HepG2 (cell line): ENCODE results near the gene DGUOK. TPM values are rescaled to one million over a fixed set of nuclear protein-coding genes. Genes with fewer than 3 reads are reported as not detected.

ENCODE experiments used
- FIP1L1 ChIP-seq: fragments of 200-400 bp; formaldehyde crosslinking; IDR thresholded peaks from 2 replicates; pipeline ENCODE4 v1.6.1; 2018; ENCODE audit warnings: low read depth, mild to moderate bottlenecking, low read length, moderate library complexity, borderline replicate concordance; ENCODE audit not compliant: insufficient read depth
- FOXO4 ChIP-seq: sonication (generic); formaldehyde crosslinking; conservative IDR thresholded peaks from 2 replicates; pipeline ENCODE4 v1.8.1; 2023; ENCODE audit warnings: missing genetic modification reagents
- GABPA ChIP-seq, 2 experiments: IDR thresholded peaks; 2 replicates each; pipeline ENCODE4 v1.6.1; 2011 to 2016; ENCODE audit warnings: low read depth in 2 of 2, low read length in 1 of 2, missing biosample characterization in 1 of 2, missing genetic modification characterization in 1 of 2
- HES4 ChIP-seq: sonication (generic); formaldehyde crosslinking; IDR thresholded peaks from 2 replicates; pipeline ENCODE4 v1.9.0; 2021; ENCODE audit warnings: mild to moderate bottlenecking, missing genetic modification reagents, borderline replicate concordance
- HNRNPL ChIP-seq: fragments of 200-400 bp; formaldehyde crosslinking; IDR thresholded peaks from 2 replicates; pipeline ENCODE4 v1.6.1; 2017; ENCODE audit warnings: mild to moderate bottlenecking, low read depth, low read length
- IRF1 ChIP-seq: sonication (generic); formaldehyde crosslinking; IDR thresholded peaks from 2 replicates; pipeline ENCODE4 v1.4.0; 2020; ENCODE audit warnings: low read depth, mild to moderate bottlenecking, missing genetic modification reagents
- ISL2 ChIP-seq: sonication (generic); formaldehyde crosslinking; IDR thresholded peaks from 2 replicates; pipeline ENCODE4 v1.5.0; 2020; ENCODE audit warnings: missing genetic modification reagents
- MLXIP ChIP-seq: sonication (generic); formaldehyde crosslinking; IDR thresholded peaks from 2 replicates; pipeline ENCODE4 v1.9.0; 2021; ENCODE audit warnings: missing genetic modification reagents, borderline replicate concordance
- NBN ChIP-seq: fragments of 450-650 bp; conservative IDR thresholded peaks from 2 replicates; pipeline ENCODE4 v1.6.1; 2017
- NFRKB ChIP-seq: fragments of 450-650 bp; IDR thresholded peaks from 2 replicates; pipeline ENCODE4 v1.6.1; 2017
- PLRG1 ChIP-seq: fragments of 450-650 bp; conservative IDR thresholded peaks from 2 replicates; pipeline ENCODE4 v1.6.1; 2016
- RNF2 ChIP-seq: fragments of 450-650 bp; conservative IDR thresholded peaks from 2 replicates; pipeline ENCODE4 v1.6.1; 2016; ENCODE audit warnings: low read depth
- SAP130 ChIP-seq: IDR thresholded peaks from 2 replicates; pipeline ENCODE4 v1.6.1; 2016; ENCODE audit warnings: low read depth
- SNAI1 ChIP-seq: sonication (generic); formaldehyde crosslinking; IDR thresholded peaks from 2 replicates; pipeline ENCODE4 v1.5.0; 2020; ENCODE audit warnings: mild to moderate bottlenecking, missing genetic modification reagents, borderline replicate concordance
- TIGD3 ChIP-seq: sonication (generic); formaldehyde crosslinking; IDR thresholded peaks from 2 replicates; pipeline ENCODE4 v1.5.1; 2020; ENCODE audit warnings: mild to moderate bottlenecking, missing genetic modification reagents, borderline replicate concordance
- ZBTB8A ChIP-seq: sonication (generic); formaldehyde crosslinking; IDR thresholded peaks from 2 replicates; pipeline ENCODE4 v1.4.0; 2020; ENCODE audit warnings: mild to moderate bottlenecking, low read depth, missing genetic modification reagents, borderline replicate concordance
- ZFP1 ChIP-seq: IDR thresholded peaks from 2 replicates; pipeline ENCODE4 v1.6.1; 2016
- ZFP36L1 ChIP-seq: sonication (generic); formaldehyde crosslinking; IDR thresholded peaks from 2 replicates; pipeline ENCODE4 v1.8.0; 2022; ENCODE audit warnings: mild to moderate bottlenecking, missing genetic modification reagents, moderate library complexity
- ZFP36L2 ChIP-seq: sonication (generic); formaldehyde crosslinking; IDR thresholded peaks from 2 replicates; pipeline ENCODE4 v1.4.0; 2020; ENCODE audit warnings: missing genetic modification reagents
- ZKSCAN8 ChIP-seq: IDR thresholded peaks from 2 replicates; pipeline ENCODE4 v1.6.1; 2016; ENCODE audit warnings: borderline replicate concordance, missing genetic modification reagents, missing compliant biosample characterization
- ZNF20 ChIP-seq: sonication (generic); formaldehyde crosslinking; IDR thresholded peaks from 2 replicates; pipeline ENCODE4 v1.4.0; 2020; ENCODE audit warnings: mild to moderate bottlenecking, moderate library complexity, missing genetic modification reagents
- ZNF207 ChIP-seq: fragments of 450-650 bp; IDR thresholded peaks from 2 replicates; pipeline ENCODE4 v1.6.1; 2016; ENCODE audit warnings: antibody characterized with exemption, borderline replicate concordance
- ZNF44 ChIP-seq: sonication (generic); formaldehyde crosslinking; IDR thresholded peaks from 2 replicates; pipeline ENCODE4 v1.5.1; 2020; ENCODE audit warnings: mild to moderate bottlenecking, missing genetic modification reagents
- ZNF510 ChIP-seq: sonication (generic); formaldehyde crosslinking; IDR thresholded peaks from 2 replicates; pipeline ENCODE4 v1.4.0; 2020; ENCODE audit warnings: low read depth, mild to moderate bottlenecking, missing genetic modification reagents
- ZNF619 ChIP-seq: sonication (generic); formaldehyde crosslinking; IDR thresholded peaks from 2 replicates; pipeline ENCODE4 v1.4.0; 2020; ENCODE audit warnings: mild to moderate bottlenecking, missing genetic modification reagents
- polyA plus RNA-seq, 8 experiments: library from polyadenylated mRNA; depleted of rRNA in 3 of 8; stranded (reverse) in 7 of 8; unstranded in 1 of 8; fragments of >200 nt; fragmentation: Illumina TruSeq in 4 of 8; extraction: Trizol in 4 of 8; gene quantifications; 2 replicates each; pipeline versions ENCODE4 v1.2.1 to v1.2.3, GENCODE V29; 2011 to 2016; ENCODE audit warnings: low read depth in 4 of 8, missing spikeins in 1 of 8, mixed read lengths in 1 of 8; ENCODE audit not compliant: insufficient read depth in 1 of 8
- total RNA-seq, 5 experiments: library from RNA; depleted of rRNA; stranded (reverse); fragments of >200 nt; fragmentation: Illumina TruSeq; extraction: Trizol; gene quantifications; 2 replicates each; pipeline ENCODE4 v1.2.3, GENCODE V29; 2016; ENCODE audit warnings: low read depth in 1 of 5

Gene DGUOK
- total and polyA plus RNA-seq, 2 of the 13 experiments (the other 11 are each of a cell fraction or from before 2014, with no cell fraction given): 105 to 137 TPM

GRCh38 chr2:73984203-73984921, 57.7 kb downstream of the DGUOK start, which contains the start of gene TET3 (continued):
- TF ChIP-seq HNRNPL (0 out of 2 replicates have a peak, but pooled peaks have one; percentile 47), SNAI1 (CRISPR knock-in tag) (no peak), PLRG1 (no peak), ZNF207 (no peak), ZFP36L2 (CRISPR knock-in tag) (no peak), FOXO4 (CRISPR knock-in tag) (no peak), NFRKB (no peak), SAP130 (peak; percentile 54; the same call in 1 of the 2 replicates), MLXIP (CRISPR knock-in tag) (no peak), ZNF44 (CRISPR knock-in tag) (no peak), TIGD3 (CRISPR knock-in tag) (no peak), ZKSCAN8 (CRISPR knock-in tag) (no peak), ZFP1 (no peak), ZNF619 (CRISPR knock-in tag) (0 out of 2 replicates have a peak, but pooled peaks have one; percentile 75), FIP1L1 (no peak), HES4 (CRISPR knock-in tag) (peak; percentile 28; the same call in 1 of the 2 replicates), IRF1 (CRISPR knock-in tag) (no peak), RNF2 (peak; percentile 75; the same call in 1 of the 2 replicates), ZFP36L1 (CRISPR knock-in tag) (peak; percentile 58; the same call in 1 of the 2 replicates), ZNF20 (0 out of 2 replicates have a peak, but pooled peaks have one; percentile 72), ISL2 (CRISPR knock-in tag) (peak; percentile 68), GABPA (IDR thresholded peaks at IDR 0.05; ENCODE audit: low read depth, low read length) (no peak), GABPA (CRISPR knock-in tag; IDR thresholded peaks at IDR 0.05; ENCODE audit: low read depth) (no peak), NBN (no peak), ZBTB8A (CRISPR knock-in tag) (0 out of 2 replicates have a peak, but pooled peaks have one; percentile 32), ZNF510 (CRISPR knock-in tag) (no peak)
